ENCODE measurements around the gene LHFPL3. TPM values are rescaled to one million over a fixed set of nuclear protein-coding genes. Genes with fewer than 3 reads are reported as not detected.

LHFPL3 gene
- total and polyA plus RNA-seq, 2 donors (not counting 3 experiments of a cell fraction or from before 2014, with no cell fraction given): not detected

GRCh38 chr7:104934665-104935064 lies 606.3 kb downstream of the LHFPL3 start:
- H3K4me3 ChIP-seq (replicated peaks in 1 of 3; ENCODE audit: insufficient read depth in 1 of 3, low read depth in 1 of 3, low read length in 3 of 3): no peak overlapping the region
- CTCF ChIA-PET: interaction anchor here (1.2 kb wide), 1 partner anchor 14 kb away, joined by 3 read pairs; no protein-coding TSS in a partner anchor
- intact Hi-C loops (cut with micrococcal nuclease): no loop called here
- H3K27me3 ChIP-seq (ENCODE audit: control insufficient read depth in 2 of 2, insufficient read depth in 2 of 2, low read length in 2 of 2): no peaks in the 10 kb centered on the region
- H3K79me2 ChIP-seq (ENCODE audit: control insufficient read depth, insufficient read depth, low read length): no peaks in the 10 kb centered on the region
- H3K9me3 ChIP-seq (replicated peaks; ENCODE audit: control insufficient read depth, insufficient read depth, low read length): no peaks in the 10 kb centered on the region
- H3K9ac ChIP-seq (replicated peaks; ENCODE audit: extremely low read depth, insufficient read depth, low read length): no peak overlapping the region
- no peaks in the 10 kb centered on the region for H4K20me1 ChIP-seq (replicated peaks; ENCODE audit: control insufficient read depth, extremely low read depth, insufficient read depth, low read length)
- POLR2A ChIA-PET: no interaction called here
- H3K9me1 ChIP-seq (replicated peaks; ENCODE audit: control insufficient read depth, extremely low read depth, insufficient read depth, low read length): no peaks in the 10 kb centered on the region
- no peaks in the 10 kb centered on the region for H3K36me3 ChIP-seq (ENCODE audit: control insufficient read depth in 2 of 2, extremely low read depth in 1 of 2, insufficient read depth in 2 of 2, low read length in 2 of 2)
- no peak for FAIRE-seq
- H3K27ac ChIP-seq (ENCODE audit: insufficient read depth, low read depth, low read length): no peak overlapping the region
- dilution Hi-C loops (cut with MboI; ENCODE audit: extremely low pct_ligation_motif_present, low sequenced_read_pairs): no loop called here
- TF ChIP-seq POLR2A (IDR thresholded peaks at IDR 0.05; ENCODE audit: low read depth, low read length) (no peak), EZH2 (IDR thresholded peaks at IDR 0.05; ENCODE audit: borderline replicate concordance, low read depth, low read length, severe bottlenecking) (no peak), CTCF (IDR thresholded peaks at IDR 0.05; ENCODE audit: extremely low read depth in 1 of 2, insufficient read depth in 1 of 2, low read depth in 1 of 2, low read length in 2 of 2) (no peak), JUN (IDR thresholded peaks at IDR 0.05; ENCODE audit: borderline replicate concordance, insufficient read depth, insufficient read length, low read depth) (no peak), GATA2 (IDR thresholded peaks at IDR 0.05; ENCODE audit: insufficient read depth, insufficient read length, low read depth, low read length) (no peak), MYC (IDR thresholded peaks at IDR 0.05; ENCODE audit: low read depth, low read length) (no peak), POLR2AphosphoS5 (IDR thresholded peaks at IDR 0.05; ENCODE audit: insufficient read depth, low read depth, low read length) (no peak), MAX (IDR thresholded peaks at IDR 0.05; ENCODE audit: insufficient read depth, insufficient read length) (no peak)
- BruUV-seq (replicated peaks): no TSS peak
- no peak overlapping the region for H3K4me2 ChIP-seq (ENCODE audit: insufficient read depth, low read length)
- no peak for DNase-seq (ENCODE audit: low read depth, low spot score)
- H3K4me1 ChIP-seq (ENCODE audit: control insufficient read depth, extremely low read depth, insufficient read depth, low read length): peaks cover 3% of the 10 kb centered on the region
- no peak overlapping the region for H2AFZ ChIP-seq (ENCODE audit: low read depth, low read length)

Data from endothelial cell of umbilical vein (primary cell).